ENCODE measurements around the gene SEMA3C. TPM values are rescaled to one million over a fixed set of nuclear protein-coding genes. Genes with fewer than 3 reads are reported as not detected.

The SEMA3C gene
- polyA plus RNA-seq, 1 donor = 70.6 TPM

GRCh38 chr7:80807166-80807900, 111.5 kb downstream of the SEMA3C start:
- no peaks in the 10 kb centered on the region for H3K4me1 ChIP-seq (ENCODE audit: control insufficient read depth, insufficient read depth, low read length)
- H3K4me3 ChIP-seq (ENCODE audit: low read length) = no peak overlapping the region
- no peaks in the 10 kb centered on the region for H3K9me3 ChIP-seq (ENCODE audit: control insufficient read depth, low read depth, low read length)
- 100% methylated on average over 1 of the region's 3 CpGs for WGBS (ENCODE audit: insufficient coverage, low lambda C conversion rate)
- peaks cover 10% of the 10 kb centered on the region for H3K36me3 ChIP-seq (ENCODE audit: control insufficient read depth, insufficient read depth, low read length)
- no peak overlapping the region for H3K27ac ChIP-seq (ENCODE audit: low read length)
- no peaks in the 10 kb centered on the region for H3K27me3 ChIP-seq (ENCODE audit: control insufficient read depth, insufficient read depth, low read length)
- DNase-seq = no peak

DNA sequence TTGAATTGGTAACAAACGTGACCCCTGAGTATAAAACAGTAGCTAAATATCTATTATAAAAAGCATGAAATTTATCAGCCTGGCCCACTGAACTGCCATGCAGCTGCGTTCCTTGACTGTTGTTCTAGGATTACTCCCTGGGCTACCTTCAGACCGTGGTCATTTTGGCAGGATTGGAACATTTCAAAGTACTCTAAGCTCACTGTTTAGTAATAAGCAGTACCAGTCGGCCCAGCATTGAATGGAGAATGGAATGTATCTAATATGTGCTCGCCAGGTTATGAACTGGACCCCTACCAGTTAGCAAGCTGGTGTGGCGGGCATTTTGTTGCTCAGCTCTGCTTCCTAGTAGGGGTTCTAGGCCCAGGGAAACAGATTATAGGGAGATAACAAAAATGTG, 112.2 kb downstream of the SEMA3C start:
- Histone ChIP-seq H3K27ac (ENCODE audit: low read length) (no peak overlapping the region), H3K9me3 (ENCODE audit: control insufficient read depth, low read depth, low read length) (no peaks in the 10 kb centered on the region), H3K36me3 (ENCODE audit: control insufficient read depth, insufficient read depth, low read length) (peaks cover 10% of the 10 kb centered on the region), H3K27me3 (ENCODE audit: control insufficient read depth, insufficient read depth, low read length) (no peaks in the 10 kb centered on the region), H3K4me1 (ENCODE audit: control insufficient read depth, insufficient read depth, low read length) (no peaks in the 10 kb centered on the region), H3K4me3 (ENCODE audit: low read length) (no peak overlapping the region)
- WGBS (ENCODE audit: insufficient coverage, low lambda C conversion rate) = 60% methylated on average over 1 of the region's 6 CpGs
- no peak for DNase-seq

GRCh38 chr7:80804589-80804988, 114.3 kb downstream of the SEMA3C start:
- peaks cover 8% of the 10 kb centered on the region for H3K36me3 ChIP-seq (ENCODE audit: control insufficient read depth, insufficient read depth, low read length)
- no peak overlapping the region for H3K4me3 ChIP-seq (ENCODE audit: low read length)
- H3K4me1 ChIP-seq (ENCODE audit: control insufficient read depth, insufficient read depth, low read length) = no peaks in the 10 kb centered on the region
- no peak for DNase-seq
- H3K27ac ChIP-seq (ENCODE audit: low read length) = no peak overlapping the region
- 80% methylated on average over 1 of the region's 4 CpGs for WGBS (ENCODE audit: insufficient coverage, low lambda C conversion rate)
- no peaks in the 10 kb centered on the region for H3K27me3 ChIP-seq (ENCODE audit: control insufficient read depth, insufficient read depth, low read length)
- no peaks in the 10 kb centered on the region for H3K9me3 ChIP-seq (ENCODE audit: control insufficient read depth, low read depth, low read length)

DNA sequence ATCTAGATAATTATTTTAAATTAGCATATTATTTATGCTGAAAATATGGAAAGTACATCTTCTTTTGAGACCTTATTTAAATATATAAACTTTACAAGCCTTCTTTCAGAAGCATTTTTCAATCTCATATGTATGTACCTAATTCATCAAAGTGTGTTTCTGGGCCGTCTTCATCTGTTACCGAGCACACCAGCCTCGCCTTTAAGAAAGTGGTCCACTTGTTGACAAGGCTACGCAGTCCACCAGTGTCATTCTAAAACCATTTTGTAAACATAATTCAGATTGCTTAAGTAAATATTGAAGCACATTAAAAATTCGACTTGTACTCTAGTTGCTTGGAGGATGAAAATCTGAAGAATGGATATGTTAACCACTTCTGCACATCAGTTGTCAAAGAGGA, 116.3 kb downstream of the SEMA3C start:
- Histone ChIP-seq H3K36me3 (ENCODE audit: control insufficient read depth, insufficient read depth, low read length) (peaks cover 11% of the 10 kb centered on the region), H3K27ac (ENCODE audit: low read length) (no peak overlapping the region), H3K4me3 (ENCODE audit: low read length) (no peak overlapping the region), H3K27me3 (ENCODE audit: control insufficient read depth, insufficient read depth, low read length) (no peaks in the 10 kb centered on the region), H3K4me1 (ENCODE audit: control insufficient read depth, insufficient read depth, low read length) (no peaks in the 10 kb centered on the region), H3K9me3 (ENCODE audit: control insufficient read depth, low read depth, low read length) (no peaks in the 10 kb centered on the region)
- no peak for DNase-seq
- WGBS (ENCODE audit: insufficient coverage, low lambda C conversion rate) = no CpG with 5 or more reads among the region's 5 CpGs

DNA sequence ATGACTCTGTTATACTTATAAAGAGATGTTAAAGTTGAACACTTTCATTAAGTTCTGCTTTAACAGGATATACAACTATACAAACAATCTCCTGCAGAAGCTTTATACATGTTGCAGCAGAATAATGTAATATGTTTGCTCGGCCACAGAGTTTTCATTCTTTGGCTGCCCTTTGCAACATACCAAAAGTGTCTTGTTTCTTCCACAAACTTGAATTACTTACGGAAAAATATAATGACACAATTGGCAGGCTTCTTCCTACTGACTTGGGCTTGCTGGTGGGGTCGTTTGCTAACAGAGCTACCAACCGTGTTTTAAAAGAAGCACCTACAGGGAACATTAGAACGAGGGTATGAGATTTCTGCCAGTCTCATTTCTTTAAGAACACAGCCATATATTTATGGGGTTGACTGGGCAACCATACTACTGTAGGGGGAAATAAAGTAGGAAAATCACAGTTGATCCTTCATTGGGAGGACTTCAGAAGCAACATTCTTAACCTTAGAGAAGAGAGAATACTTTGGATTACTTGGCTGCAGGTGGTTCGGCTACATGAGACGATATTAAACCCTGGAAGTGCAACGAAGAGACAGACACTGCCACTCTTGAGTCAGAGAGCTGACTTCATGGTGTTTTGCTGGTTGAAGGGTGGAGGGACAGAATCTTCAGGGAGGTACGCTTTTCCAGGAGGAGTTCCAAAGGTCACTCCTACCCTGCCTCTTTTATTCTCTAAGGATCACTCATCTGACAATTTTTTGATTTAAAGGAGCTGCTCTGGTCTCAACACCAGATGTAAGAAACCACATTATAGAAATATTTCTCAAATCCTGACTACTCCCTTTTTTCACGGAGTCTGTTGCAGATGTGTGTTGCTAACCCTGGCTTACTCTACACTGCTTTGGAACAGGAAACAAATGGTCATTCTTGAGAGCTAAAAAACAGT, 123.9 kb downstream of the SEMA3C start:
- no peak for DNase-seq
- H3K27ac ChIP-seq (ENCODE audit: low read length) = no peak overlapping the region

DNA sequence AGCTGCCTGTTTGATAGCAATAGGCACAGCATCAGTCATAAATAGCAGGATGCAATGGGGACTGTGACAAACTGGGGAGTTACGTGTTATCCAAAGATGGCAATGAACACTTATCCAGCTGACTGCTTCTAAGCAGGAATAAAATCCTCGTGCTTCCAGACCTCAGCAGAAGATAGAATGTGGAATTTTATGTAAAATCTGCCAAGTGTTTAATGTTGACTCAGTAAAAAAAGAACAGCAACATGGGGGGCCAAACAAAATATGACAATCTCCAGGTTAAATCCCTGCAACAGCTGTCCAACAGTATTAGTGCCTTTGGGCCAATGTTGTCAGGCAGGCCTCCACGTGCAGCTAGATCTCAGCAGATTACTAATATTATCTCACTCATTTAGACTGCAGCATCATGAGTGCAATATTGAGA, 127.3 kb downstream of the SEMA3C start:
- Histone ChIP-seq H3K4me1 (ENCODE audit: control insufficient read depth, insufficient read depth, low read length) (peaks cover 2% of the 10 kb centered on the region), H3K36me3 (ENCODE audit: control insufficient read depth, insufficient read depth, low read length) (peaks cover 13% of the 10 kb centered on the region), H3K9me3 (ENCODE audit: control insufficient read depth, low read depth, low read length) (no peaks in the 10 kb centered on the region), H3K27me3 (ENCODE audit: control insufficient read depth, insufficient read depth, low read length) (no peaks in the 10 kb centered on the region), H3K27ac (ENCODE audit: low read length) (no peak overlapping the region), H3K4me3 (ENCODE audit: low read length) (no peak overlapping the region)
- DNase-seq = no peak
- WGBS (ENCODE audit: insufficient coverage, low lambda C conversion rate) = no CpG with 5 or more reads among the region's 3 CpGs

More for the DNA sequence above, 123.9 kb downstream of the SEMA3C start:
- Histone ChIP-seq H3K4me3 (ENCODE audit: low read length) (no peak overlapping the region), H3K9me3 (ENCODE audit: control insufficient read depth, low read depth, low read length) (no peaks in the 10 kb centered on the region), H3K27me3 (ENCODE audit: control insufficient read depth, insufficient read depth, low read length) (no peaks in the 10 kb centered on the region), H3K4me1 (ENCODE audit: control insufficient read depth, insufficient read depth, low read length) (peaks cover 2% of the 10 kb centered on the region), H3K36me3 (ENCODE audit: control insufficient read depth, insufficient read depth, low read length) (peaks cover 16% of the 10 kb centered on the region)
- 100% methylated on average over 2 of the region's 10 CpGs for WGBS (ENCODE audit: insufficient coverage, low lambda C conversion rate)

- no CpG with 5 or more reads among the region's 4 CpGs for WGBS (ENCODE audit: insufficient coverage, low lambda C conversion rate)
- H3K36me3 ChIP-seq (ENCODE audit: control insufficient read depth, insufficient read depth, low read length) = peaks cover 14% of the 10 kb centered on the region
- no peaks in the 10 kb centered on the region for H3K9me3 ChIP-seq (ENCODE audit: control insufficient read depth, low read depth, low read length)
- no peak overlapping the region for H3K4me3 ChIP-seq (ENCODE audit: low read length)
- DNase-seq = no peak
- peaks cover 2% of the 10 kb centered on the region for H3K4me1 ChIP-seq (ENCODE audit: control insufficient read depth, insufficient read depth, low read length)
- H3K27ac ChIP-seq (ENCODE audit: low read length) = no peak overlapping the region
- no peaks in the 10 kb centered on the region for H3K27me3 ChIP-seq (ENCODE audit: control insufficient read depth, insufficient read depth, low read length)
Observed at GRCh38 chr7:80790877-80791276, 128.0 kb downstream of the SEMA3C start.

GRCh38 chr7:80787721-80788120, 131.1 kb downstream of the SEMA3C start:
- H3K4me1 ChIP-seq (ENCODE audit: control insufficient read depth, insufficient read depth, low read length) = no peaks in the 10 kb centered on the region
- no peaks in the 10 kb centered on the region for H3K9me3 ChIP-seq (ENCODE audit: control insufficient read depth, low read depth, low read length)
- 83% methylated on average over 1 of the region's 1 CpG for WGBS (ENCODE audit: insufficient coverage, low lambda C conversion rate)
- H3K36me3 ChIP-seq (ENCODE audit: control insufficient read depth, insufficient read depth, low read length) = peaks cover 10% of the 10 kb centered on the region
- no peak for DNase-seq
- H3K4me3 ChIP-seq (ENCODE audit: low read length) = no peak overlapping the region
- no peak overlapping the region for H3K27ac ChIP-seq (ENCODE audit: low read length)
- H3K27me3 ChIP-seq (ENCODE audit: control insufficient read depth, insufficient read depth, low read length) = no peaks in the 10 kb centered on the region

- Histone ChIP-seq H3K4me3 (ENCODE audit: low read length) (no peak overlapping the region), H3K4me1 (ENCODE audit: control insufficient read depth, insufficient read depth, low read length) (no peaks in the 10 kb centered on the region), H3K27ac (ENCODE audit: low read length) (no peak overlapping the region), H3K36me3 (ENCODE audit: control insufficient read depth, insufficient read depth, low read length) (peaks cover 10% of the 10 kb centered on the region), H3K27me3 (ENCODE audit: control insufficient read depth, insufficient read depth, low read length) (no peaks in the 10 kb centered on the region), H3K9me3 (ENCODE audit: control insufficient read depth, low read depth, low read length) (no peaks in the 10 kb centered on the region)
- WGBS (ENCODE audit: insufficient coverage, low lambda C conversion rate) = 92% methylated on average over 2 of the region's 3 CpGs
- DNase-seq = no peak
Observed at GRCh38 chr7:80785961-80786536, 132.8 kb downstream of the SEMA3C start.

GRCh38 chr7:80785276-80785675, 133.6 kb downstream of the SEMA3C start:
- Histone ChIP-seq H3K36me3 (ENCODE audit: control insufficient read depth, insufficient read depth, low read length) (peaks cover 10% of the 10 kb centered on the region), H3K4me3 (ENCODE audit: low read length) (no peak overlapping the region), H3K9me3 (ENCODE audit: control insufficient read depth, low read depth, low read length) (no peaks in the 10 kb centered on the region), H3K4me1 (ENCODE audit: control insufficient read depth, insufficient read depth, low read length) (no peaks in the 10 kb centered on the region), H3K27me3 (ENCODE audit: control insufficient read depth, insufficient read depth, low read length) (no peaks in the 10 kb centered on the region), H3K27ac (ENCODE audit: low read length) (no peak overlapping the region)
- DNase-seq = no peak
